ENCODE measurements around the gene CATSPER4.

- TF ChIP-seq ZNF121 (CRISPR knock-in tag; IDR thresholded peaks at IDR 0.05) (no peak), CTCF (IDR thresholded peaks at IDR 0.05) (no peak), FOXP1 (CRISPR knock-in tag; IDR thresholded peaks at IDR 0.05; ENCODE audit: borderline replicate concordance) (peak; percentile 93; the same call in 1 of the 2 replicates), SMAD4 (CRISPR knock-in tag; IDR thresholded peaks at IDR 0.05) (no peak)
Observed at GRCh38 chr1:26161415-26162219, 28.8 kb upstream of the CATSPER4 start.
